ENCODE data around the gene ATRIP. TPM values are rescaled to one million over a fixed set of nuclear protein-coding genes. Genes with fewer than 3 reads are reported as not detected.

The ATRIP gene
- polyA plus RNA-seq, 1 donor from 2014 or later, result 11.1 TPM

DNA sequence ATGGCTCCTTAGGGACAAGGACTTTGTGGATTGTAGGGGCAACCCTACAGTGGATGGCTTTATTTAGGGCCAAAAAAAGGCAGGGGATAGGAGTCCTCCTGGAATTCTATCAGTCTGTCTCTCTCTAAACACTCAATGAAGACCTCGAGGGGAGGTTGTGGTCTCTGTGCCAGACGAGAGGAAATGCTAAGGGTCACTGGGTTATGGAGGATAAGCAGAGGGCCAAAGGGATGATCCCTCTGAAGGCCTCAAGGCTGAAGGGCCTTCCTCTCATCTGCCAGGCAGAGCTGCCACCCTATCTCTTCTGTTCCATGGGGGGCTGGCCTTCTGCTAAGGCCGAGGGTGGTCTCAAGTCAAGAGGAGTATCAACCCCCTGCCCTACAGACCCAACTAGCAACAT, 43.6 kb upstream of the ATRIP start:
- no peak overlapping the region for H3K4me3 ChIP-seq (ENCODE audit: low read length)
- H3K9ac ChIP-seq (ENCODE audit: low read length), result no peak overlapping the region
- H3K4me2 ChIP-seq (ENCODE audit: low read length), result no peak overlapping the region
- H3K9me3 ChIP-seq (ENCODE audit: low read length), result no peaks in the 10 kb centered on the region
- no peak for TF ChIP-seq MXI1 (conservative IDR thresholded peaks at IDR 0.05; ENCODE audit: poor library complexity, severe bottlenecking)
- TF ChIP-seq SMC3 (conservative IDR thresholded peaks at IDR 0.05; ENCODE audit: poor library complexity), result no peak
- no peak for TF ChIP-seq RAD21 (conservative IDR thresholded peaks at IDR 0.05)
- no peak for TF ChIP-seq EZH2 (IDR thresholded peaks at IDR 0.05; ENCODE audit: borderline replicate concordance, insufficient read depth, low read length, poor library complexity, severe bottlenecking)
- TF ChIP-seq, protein P1, sequence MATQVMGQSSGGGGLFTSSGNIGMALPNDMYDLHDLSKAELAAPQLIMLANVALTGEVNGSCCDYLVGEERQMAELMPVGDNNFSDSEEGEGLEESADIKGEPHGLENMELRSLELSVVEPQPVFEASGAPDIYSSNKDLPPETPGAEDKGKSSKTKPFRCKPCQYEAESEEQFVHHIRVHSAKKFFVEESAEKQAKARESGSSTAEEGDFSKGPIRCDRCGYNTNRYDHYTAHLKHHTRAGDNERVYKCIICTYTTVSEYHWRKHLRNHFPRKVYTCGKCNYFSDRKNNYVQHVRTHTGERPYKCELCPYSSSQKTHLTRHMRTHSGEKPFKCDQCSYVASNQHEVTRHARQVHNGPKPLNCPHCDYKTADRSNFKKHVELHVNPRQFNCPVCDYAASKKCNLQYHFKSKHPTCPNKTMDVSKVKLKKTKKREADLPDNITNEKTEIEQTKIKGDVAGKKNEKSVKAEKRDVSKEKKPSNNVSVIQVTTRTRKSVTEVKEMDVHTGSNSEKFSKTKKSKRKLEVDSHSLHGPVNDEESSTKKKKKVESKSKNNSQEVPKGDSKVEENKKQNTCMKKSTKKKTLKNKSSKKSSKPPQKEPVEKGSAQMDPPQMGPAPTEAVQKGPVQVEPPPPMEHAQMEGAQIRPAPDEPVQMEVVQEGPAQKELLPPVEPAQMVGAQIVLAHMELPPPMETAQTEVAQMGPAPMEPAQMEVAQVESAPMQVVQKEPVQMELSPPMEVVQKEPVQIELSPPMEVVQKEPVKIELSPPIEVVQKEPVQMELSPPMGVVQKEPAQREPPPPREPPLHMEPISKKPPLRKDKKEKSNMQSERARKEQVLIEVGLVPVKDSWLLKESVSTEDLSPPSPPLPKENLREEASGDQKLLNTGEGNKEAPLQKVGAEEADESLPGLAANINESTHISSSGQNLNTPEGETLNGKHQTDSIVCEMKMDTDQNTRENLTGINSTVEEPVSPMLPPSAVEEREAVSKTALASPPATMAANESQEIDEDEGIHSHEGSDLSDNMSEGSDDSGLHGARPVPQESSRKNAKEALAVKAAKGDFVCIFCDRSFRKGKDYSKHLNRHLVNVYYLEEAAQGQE (IDR thresholded peaks at IDR 0.05; ENCODE audit: borderline replicate concordance), result no peak
- TF ChIP-seq TAF1 (IDR thresholded peaks at IDR 0.05; ENCODE audit: low read depth), result no peak
- TF ChIP-seq EP300 (conservative IDR thresholded peaks at IDR 0.05; ENCODE audit: poor library complexity, severe bottlenecking), result no peak
- TF ChIP-seq POLR2AphosphoS5 (IDR thresholded peaks at IDR 0.05), result no peak
- TF ChIP-seq, protein P2, sequence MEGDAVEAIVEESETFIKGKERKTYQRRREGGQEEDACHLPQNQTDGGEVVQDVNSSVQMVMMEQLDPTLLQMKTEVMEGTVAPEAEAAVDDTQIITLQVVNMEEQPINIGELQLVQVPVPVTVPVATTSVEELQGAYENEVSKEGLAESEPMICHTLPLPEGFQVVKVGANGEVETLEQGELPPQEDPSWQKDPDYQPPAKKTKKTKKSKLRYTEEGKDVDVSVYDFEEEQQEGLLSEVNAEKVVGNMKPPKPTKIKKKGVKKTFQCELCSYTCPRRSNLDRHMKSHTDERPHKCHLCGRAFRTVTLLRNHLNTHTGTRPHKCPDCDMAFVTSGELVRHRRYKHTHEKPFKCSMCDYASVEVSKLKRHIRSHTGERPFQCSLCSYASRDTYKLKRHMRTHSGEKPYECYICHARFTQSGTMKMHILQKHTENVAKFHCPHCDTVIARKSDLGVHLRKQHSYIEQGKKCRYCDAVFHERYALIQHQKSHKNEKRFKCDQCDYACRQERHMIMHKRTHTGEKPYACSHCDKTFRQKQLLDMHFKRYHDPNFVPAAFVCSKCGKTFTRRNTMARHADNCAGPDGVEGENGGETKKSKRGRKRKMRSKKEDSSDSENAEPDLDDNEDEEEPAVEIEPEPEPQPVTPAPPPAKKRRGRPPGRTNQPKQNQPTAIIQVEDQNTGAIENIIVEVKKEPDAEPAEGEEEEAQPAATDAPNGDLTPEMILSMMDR (IDR thresholded peaks at IDR 0.05; ENCODE audit: poor library complexity, severe bottlenecking), result no peak
- no peak overlapping the region for H2AFZ ChIP-seq (ENCODE audit: low read depth, low read length)
- H3K27me3 ChIP-seq (ENCODE audit: insufficient read depth, low read depth, low read length), result no peaks in the 10 kb centered on the region
- no peak overlapping the region for H3K27ac ChIP-seq (ENCODE audit: low read length)
- no peaks in the 10 kb centered on the region for H3F3A ChIP-seq (ENCODE audit: insufficient read depth, low read length, poor library complexity, severe bottlenecking)
- no peaks in the 10 kb centered on the region for H3K79me2 ChIP-seq (replicated peaks; ENCODE audit: insufficient read depth, low read length)
- peaks cover 5% of the 10 kb centered on the region for H3K36me3 ChIP-seq (ENCODE audit: insufficient read depth, low read length)
- no peaks in the 10 kb centered on the region for H3K9me2 ChIP-seq (ENCODE audit: insufficient read depth, low read length)
- H4K20me1 ChIP-seq (ENCODE audit: insufficient read depth), result no peaks in the 10 kb centered on the region

DNA sequence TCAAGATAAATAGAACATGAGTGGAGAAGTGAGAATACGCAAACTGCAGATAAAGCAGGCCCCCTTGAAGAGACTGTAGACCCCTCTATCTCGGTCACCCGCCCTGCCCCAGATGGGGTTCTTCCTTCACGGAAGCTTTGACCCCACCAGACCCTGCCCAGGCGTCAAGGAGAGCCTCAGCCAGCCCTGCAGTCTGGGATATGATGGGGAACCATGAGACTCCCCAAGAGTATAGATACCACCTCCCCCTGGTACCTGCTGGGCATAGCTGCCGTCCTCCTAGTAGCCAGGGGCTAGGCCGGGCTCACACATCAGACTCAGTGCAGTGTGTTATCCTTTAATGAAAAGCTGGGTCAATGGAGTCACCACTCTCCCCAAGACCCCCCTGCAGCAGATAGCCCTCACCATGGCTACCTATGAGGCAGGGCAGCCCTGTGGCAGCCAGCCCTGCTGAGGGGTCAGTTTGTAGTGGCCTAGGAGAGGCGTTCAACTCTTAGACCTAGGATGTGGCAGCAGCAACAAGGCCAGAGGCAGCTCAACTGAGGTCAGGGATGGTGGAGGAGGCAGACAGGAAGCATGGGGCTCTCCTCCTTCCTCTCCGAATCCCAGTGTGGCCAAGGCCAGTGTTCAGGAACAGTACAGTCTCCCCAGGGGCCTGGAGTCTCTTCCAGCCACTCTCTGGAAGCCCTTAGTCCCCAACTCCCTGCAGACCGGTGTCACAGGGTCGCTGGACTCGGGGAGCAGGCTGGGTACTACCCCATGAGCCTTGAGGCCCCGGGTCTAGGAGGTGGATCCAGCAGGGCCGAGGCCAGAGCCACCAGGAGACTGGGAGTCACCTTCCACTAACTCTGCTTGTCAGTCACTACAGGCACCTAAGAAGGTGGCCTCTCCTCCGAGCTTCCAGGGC, 42.8 kb upstream of the ATRIP start:
- Histone ChIP-seq H3K27ac (ENCODE audit: low read length) (no peak overlapping the region), H3K9me3 (ENCODE audit: low read length) (no peaks in the 10 kb centered on the region), H3K4me2 (ENCODE audit: low read length) (no peak overlapping the region), H3F3A (ENCODE audit: insufficient read depth, low read length, poor library complexity, severe bottlenecking) (no peaks in the 10 kb centered on the region), H4K20me1 (ENCODE audit: insufficient read depth) (no peaks in the 10 kb centered on the region), H2AFZ (ENCODE audit: low read depth, low read length) (no peak overlapping the region), H3K4me3 (ENCODE audit: low read length) (no peak overlapping the region), H3K9me2 (ENCODE audit: insufficient read depth, low read length) (no peaks in the 10 kb centered on the region), H3K79me2 (replicated peaks; ENCODE audit: insufficient read depth, low read length) (no peaks in the 10 kb centered on the region), H3K27me3 (ENCODE audit: insufficient read depth, low read depth, low read length) (no peaks in the 10 kb centered on the region), H3K36me3 (ENCODE audit: insufficient read depth, low read length) (peaks cover 5% of the 10 kb centered on the region), H3K9ac (ENCODE audit: low read length) (no peak overlapping the region)
- TF ChIP-seq EZH2 (IDR thresholded peaks at IDR 0.05; ENCODE audit: borderline replicate concordance, insufficient read depth, low read length, poor library complexity, severe bottlenecking) (no peak), POLR2AphosphoS5 (IDR thresholded peaks at IDR 0.05) (no peak), RAD21 (conservative IDR thresholded peaks at IDR 0.05) (no peak), MXI1 (conservative IDR thresholded peaks at IDR 0.05; ENCODE audit: poor library complexity, severe bottlenecking) (no peak), SMC3 (conservative IDR thresholded peaks at IDR 0.05; ENCODE audit: poor library complexity) (no peak), EP300 (conservative IDR thresholded peaks at IDR 0.05; ENCODE audit: poor library complexity, severe bottlenecking) (no peak), TAF1 (IDR thresholded peaks at IDR 0.05; ENCODE audit: low read depth) (no peak)
- TF ChIP-seq, protein P1 (IDR thresholded peaks at IDR 0.05; ENCODE audit: borderline replicate concordance), result no peak
- TF ChIP-seq, protein P2 (IDR thresholded peaks at IDR 0.05; ENCODE audit: poor library complexity, severe bottlenecking), result no peak

Measured in neural cell (in vitro differentiated cells).